GM20431 (cell line): ENCODE results near the gene EGFLAM.

Experiments
- in situ Hi-C: fragments of 300-500 bp; cut with MseI, MboI; formaldehyde crosslinking; loops from one replicate; pipeline ENCODE4 v1.15.0; 2020; ENCODE audit warnings: low sequenced_read_pairs; ENCODE audit not compliant: unreplicated experiment

The EGFLAM gene

DNA sequence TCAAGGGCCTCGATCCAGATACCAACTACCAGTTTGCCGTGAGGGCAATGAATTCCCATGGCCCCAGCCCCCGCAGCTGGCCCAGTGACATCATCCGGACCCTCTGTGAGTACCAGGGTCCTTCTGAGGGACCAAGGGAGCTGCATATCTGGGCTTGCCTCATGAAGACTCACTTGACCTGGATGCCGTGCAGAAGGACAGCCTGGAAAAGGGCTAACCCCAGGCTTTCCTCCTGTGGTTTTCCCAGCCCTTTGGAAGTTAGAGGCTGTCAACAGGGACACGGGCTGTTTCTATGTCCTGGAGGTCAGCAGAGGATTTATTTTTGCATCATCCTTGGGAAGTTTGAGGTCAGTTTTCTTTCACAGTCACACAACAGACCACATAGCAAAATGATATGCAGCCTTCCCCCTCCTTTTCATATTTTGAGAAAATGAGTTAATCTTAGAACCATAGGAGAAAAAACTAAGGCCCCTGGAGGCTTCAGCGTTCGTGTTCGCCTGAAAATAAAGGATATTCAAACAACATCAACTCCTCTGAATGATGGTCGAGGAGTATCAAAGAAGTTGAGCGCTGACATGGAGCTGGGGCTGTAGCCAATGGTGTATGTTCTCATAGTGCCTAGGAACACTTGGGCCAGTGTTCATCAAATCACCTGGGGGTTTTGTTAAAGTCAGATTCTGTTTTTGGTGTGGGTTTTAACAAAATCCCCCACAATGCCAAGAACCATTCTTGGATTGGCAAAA is 112.2 kb downstream of the EGFLAM start:
- in situ Hi-C loops: no loop called here

GRCh38 chr5:38371596-38371995 is 113.2 kb downstream of the EGFLAM start:
- in situ Hi-C loops: no loop called here

GRCh38 chr5:38373743-38374142 is 115.4 kb downstream of the EGFLAM start:
- in situ Hi-C loops: no loop called here

GRCh38 chr5:38375423-38375822 is 117.1 kb downstream of the EGFLAM start:
- in situ Hi-C loops: no loop called here

DNA sequence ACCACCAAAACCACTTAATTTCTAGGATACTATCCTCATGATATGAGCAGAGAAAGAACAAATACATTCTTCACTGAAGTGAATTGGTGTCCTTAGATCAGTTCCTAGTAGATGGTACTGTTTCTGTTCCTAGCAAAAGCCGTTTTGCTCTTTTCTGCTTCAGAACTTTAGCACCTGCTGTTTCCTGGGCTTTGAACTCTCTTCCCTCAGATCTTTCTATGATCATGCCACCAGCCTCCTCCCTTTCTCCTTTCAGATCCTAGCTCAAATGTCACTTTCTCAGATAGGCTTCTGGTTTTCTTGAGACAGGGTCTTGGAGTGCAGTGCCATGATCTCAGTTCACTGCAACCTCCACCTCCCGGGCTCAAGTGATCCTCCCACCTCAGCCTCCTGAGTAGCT is 118.0 kb downstream of the EGFLAM start:
- in situ Hi-C loops: no loop called here

DNA sequence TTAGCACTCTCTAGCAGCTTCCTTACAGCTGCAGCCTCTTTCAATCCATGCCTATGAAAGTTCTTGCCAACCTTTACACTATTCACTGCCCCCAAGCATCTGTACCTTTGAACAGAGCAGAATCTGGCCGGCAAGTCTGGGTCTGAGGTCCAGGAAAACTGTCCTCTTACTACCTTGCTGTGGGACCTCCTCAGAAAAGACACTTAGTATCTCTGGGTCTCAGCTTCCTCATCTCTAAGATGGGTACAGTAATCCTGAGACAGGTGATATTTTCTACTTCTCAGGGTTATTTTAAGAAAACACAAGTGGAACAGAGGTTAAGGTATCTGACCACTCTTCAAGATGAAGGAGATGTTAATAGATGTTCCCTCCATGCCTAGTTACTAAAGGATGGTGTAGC is 120.2 kb downstream of the EGFLAM start:
- in situ Hi-C loops: no loop called here

DNA sequence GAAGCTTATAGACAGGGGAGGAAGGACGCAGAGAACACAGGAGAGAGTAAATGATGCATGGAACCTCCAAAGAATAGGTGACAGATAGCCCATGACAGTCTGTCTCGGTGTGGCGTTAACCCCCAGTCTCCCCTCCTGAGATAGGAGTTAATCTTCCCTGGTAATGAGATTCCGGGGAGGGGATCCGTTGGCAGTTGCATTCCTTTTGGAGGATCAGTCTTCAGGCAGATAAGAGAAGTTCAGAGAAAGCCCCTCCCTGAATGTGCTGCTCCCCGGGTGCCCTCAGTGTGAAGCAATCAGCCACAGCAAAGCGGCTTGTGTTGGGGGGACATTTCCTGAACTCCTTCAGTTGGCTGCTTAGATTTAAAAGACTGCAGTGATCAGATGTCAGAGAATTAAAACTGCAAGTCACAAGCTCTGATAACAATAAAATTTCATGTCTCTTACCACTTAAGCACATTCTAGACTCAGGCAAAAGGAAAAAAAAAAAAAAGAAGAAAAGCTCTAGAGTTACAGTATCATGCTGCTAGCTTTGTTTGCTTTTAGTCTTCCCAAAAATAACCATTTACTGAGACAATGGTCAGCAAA is 121.1 kb downstream of the EGFLAM start:
- in situ Hi-C loops: no loop called here

- in situ Hi-C loops: no loop called here
Measured at GRCh38 chr5:38380537-38380936, 122.2 kb downstream of the EGFLAM start.

DNA sequence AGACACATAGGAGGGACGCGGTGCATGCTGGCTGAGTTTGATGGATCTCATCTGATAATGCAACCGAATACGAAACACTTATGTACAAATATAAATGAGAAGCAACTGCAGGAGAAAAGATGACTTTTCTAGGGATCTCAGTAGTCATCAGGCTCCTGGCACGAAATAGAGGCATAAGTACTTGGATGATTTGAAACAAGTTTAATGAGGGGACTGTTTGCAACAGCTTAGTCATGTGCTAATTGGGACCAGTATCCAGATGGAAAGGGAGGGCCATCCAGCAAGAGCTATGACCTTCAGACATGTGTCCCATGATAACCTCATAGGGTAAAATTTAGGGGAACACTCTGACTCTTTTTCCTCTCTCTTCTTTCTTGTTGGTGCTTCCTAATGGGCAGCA is 123.0 kb downstream of the EGFLAM start:
- in situ Hi-C loops: no loop called here

- in situ Hi-C loops: no loop called here
Measured at GRCh38 chr5:38382898-38383297, 124.5 kb downstream of the EGFLAM start.

- in situ Hi-C loops: no loop called here
Measured at GRCh38 chr5:38383701-38384100, 125.3 kb downstream of the EGFLAM start.

DNA sequence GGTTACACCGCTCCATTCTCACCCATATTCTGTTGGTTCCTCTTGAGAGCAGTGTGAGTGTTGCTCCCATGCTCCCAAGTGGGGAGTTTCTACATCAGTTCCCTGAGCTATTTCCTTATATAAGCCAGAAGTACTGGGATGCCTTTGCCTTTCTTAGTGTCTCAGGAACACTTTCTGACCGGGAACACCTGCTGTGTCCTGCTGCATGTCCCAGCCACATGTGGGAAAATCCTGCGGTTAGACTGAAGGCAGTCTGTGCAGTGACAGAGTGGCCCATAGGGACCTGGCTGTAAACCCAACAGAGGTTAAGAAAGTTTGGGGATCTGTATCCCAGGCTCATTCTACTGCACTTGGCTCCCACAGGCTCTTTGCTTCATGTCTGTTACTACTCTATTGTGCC is 126.0 kb downstream of the EGFLAM start:
- in situ Hi-C loops: no loop called here

- in situ Hi-C loops: no loop called here
Measured at GRCh38 chr5:38387161-38387560, 128.8 kb downstream of the EGFLAM start.

GRCh38 chr5:38393636-38394035 is 135.3 kb downstream of the EGFLAM start:
- in situ Hi-C loops: no loop called here

GRCh38 chr5:38396766-38397165 is 138.4 kb downstream of the EGFLAM start:
- in situ Hi-C loops: no loop called here

DNA sequence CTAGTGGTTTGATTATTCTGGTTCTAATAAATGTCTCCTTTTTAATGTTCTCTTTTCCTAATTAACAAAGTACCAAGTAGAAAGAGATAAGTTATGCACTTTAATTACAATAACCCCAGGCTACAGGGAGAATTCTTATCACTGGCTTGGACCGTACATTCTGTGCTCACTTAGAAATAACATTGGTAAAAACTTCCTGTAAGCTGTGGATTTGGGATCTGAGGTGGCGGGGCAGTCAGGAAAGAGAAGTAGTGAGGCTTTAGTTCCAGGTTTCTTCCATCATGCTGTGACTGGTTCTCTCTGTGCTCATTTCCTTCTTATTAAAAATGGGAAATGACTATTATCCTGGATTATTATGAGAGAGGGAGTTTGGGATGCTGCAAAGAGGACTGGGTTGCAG is 142.0 kb downstream of the EGFLAM start:
- in situ Hi-C loops: no loop called here

DNA sequence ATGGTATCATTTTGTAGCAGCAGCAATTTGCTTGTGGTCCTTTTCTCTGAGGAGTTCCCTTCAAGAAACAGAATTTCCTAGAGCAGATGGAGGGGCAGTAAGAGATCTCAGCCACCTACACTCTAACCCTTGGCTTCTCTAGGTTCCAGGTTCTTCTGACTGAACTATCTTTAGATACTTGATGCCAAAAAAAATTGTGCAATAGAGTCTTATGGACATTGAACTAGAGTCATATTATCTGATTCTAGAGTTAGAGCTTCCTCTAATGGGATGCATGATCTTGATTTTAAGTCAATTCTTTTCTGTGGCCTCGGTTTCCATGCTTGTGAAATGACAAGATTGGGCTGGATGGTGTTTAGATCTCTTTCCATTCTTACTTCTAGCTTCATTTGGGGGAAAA is 142.8 kb downstream of the EGFLAM start:
- in situ Hi-C loops: no loop called here

- in situ Hi-C loops: no loop called here
Measured at GRCh38 chr5:38403406-38403805, 145.0 kb downstream of the EGFLAM start.

- in situ Hi-C loops: no loop called here
Measured at GRCh38 chr5:38403877-38404635, 145.7 kb downstream of the EGFLAM start.

- in situ Hi-C loops: no loop called here
Measured at GRCh38 chr5:38404667-38405276, 146.4 kb downstream of the EGFLAM start.
